T-cell (primary cell): ENCODE measurements around the gene SSBP2. TPM values are rescaled to one million over a fixed set of nuclear protein-coding genes. Genes with fewer than 3 reads are reported as not detected.
A peak's percentile ranks its signal among the peaks of the same experiment; 100 is the strongest.

Experiments
- ATAC-seq, 4 experiments: fragments of 200-7000 bp in 3 of 4; fragments of 150-1000 bp in 1 of 4; cut with Tn5 transposase; replicated peaks in 1 of 4; 1 replicate in 3 of 4; 2 replicates in 1 of 4; pipeline ENCODE4 v1.10.0; 2021; ENCODE audit warnings: moderate library complexity in 3 of 4, mild to moderate bottlenecking in 2 of 4, moderate number of reproducible peaks in 1 of 4
- CTCF ChIA-PET, 2 donors: fragments of 300-600 bp; sonication (Branson Sonifier 250); formaldehyde crosslinking; loops; one replicate each; lab custom pipeline; 2022; ENCODE audit warnings: antibody characterized with exemption in 2 of 2; lab: Charles Lee
- POLR2A ChIA-PET, 2 donors: fragments of 300-600 bp; sonication (Branson Sonifier 250); formaldehyde crosslinking; loops; one replicate each; lab custom pipeline; 2022; ENCODE audit warnings: antibody characterized with exemption in 2 of 2; lab: Charles Lee
- DNase-seq, 35 experiments: peaks; one replicate each; pipeline versions ENCODE4 v3.0.0 to v3.0.0-alpha.2; 2013 to 2023
- H3K27ac ChIP-seq: one replicate; pipeline ENCODE4 v1.5.1; 2013; ENCODE audit warnings: low read length
- H3K27me3 ChIP-seq, 2 experiments: replicated peaks in 1 of 2; 1 replicate in 1 of 2; 2 replicates in 1 of 2; pipeline versions ENCODE4 v1.6.1 to v1.7.0; 2013; ENCODE audit warnings: low read length in 1 of 2, mixed read lengths in 1 of 2; ENCODE audit not compliant: control insufficient read depth in 2 of 2, insufficient read depth in 2 of 2; ENCODE audit errors: extremely low read depth in 1 of 2
- H3K36me3 ChIP-seq, 2 donors: 1 replicate in 1 of 2; 2 replicates in 1 of 2; pipeline versions ENCODE4 v1.6.1 to v1.7.0; 2013; ENCODE audit warnings: low read length in 1 of 2; ENCODE audit not compliant: control insufficient read depth in 2 of 2, insufficient read depth in 1 of 2; ENCODE audit errors: extremely low read depth in 1 of 2
- H3K4me1 ChIP-seq, 2 experiments: 1 replicate in 1 of 2; 2 replicates in 1 of 2; pipeline versions ENCODE4 v1.6.1 to v1.7.0; 2013; ENCODE audit warnings: low read length in 2 of 2, mixed read lengths in 1 of 2; ENCODE audit not compliant: insufficient read depth in 2 of 2, control insufficient read depth in 1 of 2; ENCODE audit errors: extremely low read depth in 1 of 2
- H3K4me3 ChIP-seq, 2 donors: 1 replicate in 1 of 2; 2 replicates in 1 of 2; pipeline versions ENCODE4 v1.5.1 to v1.7.0; 2013; ENCODE audit warnings: mild to moderate bottlenecking in 2 of 2, low read length in 1 of 2, moderate library complexity in 1 of 2; ENCODE audit not compliant: control insufficient read depth in 1 of 2; ENCODE audit errors: extremely low read depth in 1 of 2
- H3K9me3 ChIP-seq: 2 replicates; pipeline ENCODE4 v1.7.0; 2013
- H3K27ac Mint-ChIP-seq, 2 donors: one replicate each; pipeline ENCODE4 v1.8.0; 2020 to 2021; ENCODE audit warnings: mild to moderate bottlenecking in 2 of 2, mixed read lengths in 2 of 2
- H3K27me3 Mint-ChIP-seq, 2 donors: one replicate each; pipeline ENCODE4 v1.8.0; 2021 to 2022; ENCODE audit warnings: mixed read lengths in 2 of 2
- H3K36me3 Mint-ChIP-seq: one replicate; pipeline ENCODE4 v1.8.0; 2021; ENCODE audit warnings: mixed read lengths
- H3K4me1 Mint-ChIP-seq, 3 donors: one replicate each; pipeline ENCODE4 v1.8.0; 2020 to 2022; ENCODE audit warnings: mixed read lengths in 3 of 3, mild to moderate bottlenecking in 1 of 3
- H3K4me3 Mint-ChIP-seq, 3 donors: one replicate each; pipeline ENCODE4 v1.8.0; 2020 to 2022; ENCODE audit warnings: mild to moderate bottlenecking in 3 of 3, mixed read lengths in 3 of 3, moderate library complexity in 3 of 3
- H3K9me3 Mint-ChIP-seq, 3 donors: one replicate each; pipeline ENCODE4 v1.8.0; 2020 to 2022; ENCODE audit warnings: mixed read lengths in 3 of 3
- WGBS: methylation state at CpG from one replicate; pipeline ENCODE4 v1.1.5; 2013; ENCODE audit warnings: missing lambda C conversion rate; ENCODE audit not compliant: insufficient coverage; 5-methylcytosine and 5-hydroxymethylcytosine counted together
- total RNA-seq, 35 experiments: library from RNA in 6 of 35; stranded (reverse) in 6 of 35; fragments of 120-200 nt in 1 of 35; gene quantifications; one replicate each; pipeline versions ENCODE4 v1.2.1 to v1.2.4 and lab custom pipeline; 2013 to 2026

The SSBP2 gene
- total RNA-seq, 5 donors from 2014 or later (not counting 1 experiment from before 2014, with no cell fraction given): 31.1 to 44.9 (median 35.8) TPM

GRCh38 chr5:81633471-81633870 lies 117.4 kb downstream of the SSBP2 start:
- Mint-ChIP-seq H3K27ac (no peak overlapping the region), H3K9me3 (peaks cover 0 to 4% (median 0%) of the 10 kb centered on the region in 3 donors), H3K4me3 (no peak overlapping the region), H3K36me3 (peaks cover 14% of the 10 kb centered on the region), H3K4me1 (peaks cover 5 to 10% (median 8%) of the 10 kb centered on the region in 3 donors), H3K27me3 (no peaks in the 10 kb centered on the region)
- H3K27me3 ChIP-seq: no peaks in the 10 kb centered on the region
- CTCF ChIA-PET: no interaction called here
- H3K27ac ChIP-seq: no peak overlapping the region
- H3K9me3 ChIP-seq: no peaks in the 10 kb centered on the region
- WGBS: 100% methylated on average over 1 of the region's 3 CpGs
- DNase-seq: no peak
- H3K36me3 ChIP-seq: peaks cover 0 to 8% of the 10 kb centered on the region in 2 donors
- ATAC-seq: no peak
- H3K4me3 ChIP-seq: no peak overlapping the region
- H3K4me1 ChIP-seq: peaks cover 0 to 28% of the 10 kb centered on the region in 2 experiments
- POLR2A ChIA-PET: no interaction called here

- Mint-ChIP-seq H3K27me3 (no peaks in the 10 kb centered on the region), H3K9me3 (peaks cover 0 to 4% (median 0%) of the 10 kb centered on the region in 3 donors), H3K27ac (no peak overlapping the region), H3K4me1 (peaks cover 5 to 11% (median 8%) of the 10 kb centered on the region in 3 donors), H3K4me3 (no peak overlapping the region), H3K36me3 (peaks cover 19% of the 10 kb centered on the region)
- Histone ChIP-seq H3K27me3 (no peaks in the 10 kb centered on the region), H3K27ac (no peak overlapping the region), H3K36me3 (peaks cover 0 to 8% of the 10 kb centered on the region in 2 donors), H3K4me3 (no peak overlapping the region), H3K4me1 (peaks cover 0 to 28% of the 10 kb centered on the region in 2 experiments), H3K9me3 (no peaks in the 10 kb centered on the region)
- CTCF ChIA-PET: no interaction called here
- DNase-seq (no peak), ATAC-seq (no peak)
- POLR2A ChIA-PET: no interaction called here
These were observed 118.2 kb downstream of the SSBP2 start for GRCh38 chr5:81632679-81633078.

GRCh38 chr5:81631621-81632020 lies 119.3 kb downstream of the SSBP2 start:
- DNase-seq (no peak), ATAC-seq (no peak)
- ChIA-PET POLR2A (no interaction called here), CTCF (no interaction called here)
- Mint-ChIP-seq H3K4me3 (no peak overlapping the region), H3K9me3 (peaks cover 0 to 4% (median 0%) of the 10 kb centered on the region in 3 donors), H3K27me3 (no peaks in the 10 kb centered on the region), H3K4me1 (peaks cover 5 to 11% (median 8%) of the 10 kb centered on the region in 3 donors), H3K36me3 (peaks cover 19% of the 10 kb centered on the region), H3K27ac (no peak overlapping the region)
- Histone ChIP-seq H3K4me3 (no peak overlapping the region), H3K4me1 (peaks cover 0 to 28% of the 10 kb centered on the region in 2 experiments), H3K36me3 (peaks cover 0 to 8% of the 10 kb centered on the region in 2 donors), H3K27ac (no peak overlapping the region), H3K27me3 (no peaks in the 10 kb centered on the region), H3K9me3 (no peaks in the 10 kb centered on the region)
- no CpG with 5 or more reads among the region's 1 CpG for WGBS

- Mint-ChIP-seq H3K4me3 (no peak overlapping the region), H3K27me3 (no peaks in the 10 kb centered on the region), H3K4me1 (peaks cover 5 to 11% (median 8%) of the 10 kb centered on the region in 3 donors), H3K27ac (peak overlapping the region in 1 of 2 donors; percentile 34), H3K36me3 (peaks cover 22% of the 10 kb centered on the region), H3K9me3 (peaks cover 0 to 4% (median 0%) of the 10 kb centered on the region in 3 donors)
- H3K27ac ChIP-seq: no peak overlapping the region
- ATAC-seq (peak; percentile 23 to 79 (median 58)), DNase-seq (peak in 25 of 35 experiments; percentile 1 to 51 (median 10))
- H3K36me3 ChIP-seq: peaks cover 0 to 7% of the 10 kb centered on the region in 2 donors
- CTCF ChIA-PET: no interaction called here
- H3K27me3 ChIP-seq: no peaks in the 10 kb centered on the region
- POLR2A ChIA-PET: no interaction called here
- no CpG with 5 or more reads among the region's 7 CpGs for WGBS
- no peaks in the 10 kb centered on the region for H3K9me3 ChIP-seq
- H3K4me1 ChIP-seq: peaks cover 0 to 28% of the 10 kb centered on the region in 2 experiments
- H3K4me3 ChIP-seq: peak overlapping the region in 1 of 2 donors; percentile 32
These were observed 119.8 kb downstream of the SSBP2 start for GRCh38 chr5:81631124-81631523.

- H3K9me3 Mint-ChIP-seq: peaks cover 0 to 4% (median 0%) of the 10 kb centered on the region in 3 donors
- Histone ChIP-seq H3K27ac (no peak overlapping the region), H3K9me3 (no peaks in the 10 kb centered on the region), H3K4me3 (no peak overlapping the region), H3K36me3 (peaks cover 0 to 2% of the 10 kb centered on the region in 2 donors), H3K4me1 (peaks cover 0 to 28% of the 10 kb centered on the region in 2 experiments), H3K27me3 (no peaks in the 10 kb centered on the region)
- ATAC-seq: peak in 1 of 4 experiments; percentile 35
- WGBS: no CpG with 5 or more reads among the region's 2 CpGs
- no peak overlapping the region for H3K27ac Mint-ChIP-seq
- peaks cover 4 to 11% (median 8%) of the 10 kb centered on the region in 3 donors for H3K4me1 Mint-ChIP-seq
- ChIA-PET POLR2A (no interaction called here), CTCF (interaction anchor here in 1 of 2 donors (0.6 kb wide), 1 partner anchor 1220 kb away, joined by 3 read pairs; no protein-coding TSS in a partner anchor)
- no peak for DNase-seq
- no peaks in the 10 kb centered on the region for H3K27me3 Mint-ChIP-seq
- H3K4me3 Mint-ChIP-seq: no peak overlapping the region
- H3K36me3 Mint-ChIP-seq: peaks cover 22% of the 10 kb centered on the region
These were observed 120.2 kb downstream of the SSBP2 start for GRCh38 chr5:81630684-81631083.

GRCh38 chr5:81629986-81630385 lies 120.9 kb downstream of the SSBP2 start:
- Histone ChIP-seq H3K36me3 (peaks cover 0 to 2% of the 10 kb centered on the region in 2 donors), H3K4me3 (no peak overlapping the region), H3K27ac (no peak overlapping the region), H3K27me3 (no peaks in the 10 kb centered on the region), H3K4me1 (peaks cover 0 to 28% of the 10 kb centered on the region in 2 experiments), H3K9me3 (no peaks in the 10 kb centered on the region)
- H3K4me3 Mint-ChIP-seq: no peak overlapping the region
- no CpG with 5 or more reads among the region's 1 CpG for WGBS
- peaks cover 4 to 11% (median 8%) of the 10 kb centered on the region in 3 donors for H3K4me1 Mint-ChIP-seq
- peaks cover 0 to 4% (median 0%) of the 10 kb centered on the region in 3 donors for H3K9me3 Mint-ChIP-seq
- ATAC-seq (no peak), DNase-seq (no peak)
- CTCF ChIA-PET: interaction anchor here (0.6 kb wide), 2 partner anchors 1220 to 1313 kb away, joined by 3 read pairs; no protein-coding TSS in a partner anchor
- POLR2A ChIA-PET: interaction anchor here in 1 of 2 donors (0.6 kb wide), 1 partner anchor 8 kb away, joined by 4 read pairs; no protein-coding TSS in a partner anchor
- H3K27ac Mint-ChIP-seq: no peak overlapping the region
- peaks cover 25% of the 10 kb centered on the region for H3K36me3 Mint-ChIP-seq
- H3K27me3 Mint-ChIP-seq: no peaks in the 10 kb centered on the region
